RWPE2 (cell line): ENCODE data around the gene MRFAP1L1.
A peak's percentile ranks its signal among the peaks of the same experiment; 100 is the strongest.

Experiments used
- ATAC-seq: fragments of 200-7000 bp; cut with Tn5 transposase; 3 replicates; pipeline ENCODE4 v1.9.1; 2021; ENCODE audit warnings: low read depth
- DNase-seq: peaks from one replicate; pipeline ENCODE4 v3.0.0-alpha.2; 2020; ENCODE audit warnings: low spot score
- H3K27ac ChIP-seq: fragments of 450-650 bp; 2 replicates; pipeline ENCODE4 v1.5.1; 2017; ENCODE audit warnings: mild to moderate bottlenecking; ENCODE audit not compliant: poor library complexity, severe bottlenecking
- H3K27me3 ChIP-seq: fragments of 250-450 bp; sonication (Bioruptor Pico); 2 replicates; pipeline ENCODE4 v1.5.1; 2021; ENCODE audit warnings: mild to moderate bottlenecking, moderate library complexity; ENCODE audit not compliant: insufficient read depth, poor library complexity, severe bottlenecking
- H3K36me3 ChIP-seq: fragments of 250-450 bp; sonication (Bioruptor Pico); 2 replicates; pipeline ENCODE4 v1.5.1; 2020; ENCODE audit warnings: low read depth, mild to moderate bottlenecking, moderate library complexity
- H3K4me1 ChIP-seq: fragments of 250-450 bp; sonication (Bioruptor Pico); 2 replicates; pipeline ENCODE4 v1.5.1; 2021; ENCODE audit warnings: mild to moderate bottlenecking, moderate library complexity; ENCODE audit not compliant: insufficient read depth, poor library complexity, severe bottlenecking
- H3K4me3 ChIP-seq: fragments of 250-450 bp; sonication (Bioruptor Pico); 2 replicates; pipeline ENCODE4 v1.5.1; 2021; ENCODE audit warnings: mild to moderate bottlenecking, moderate library complexity; ENCODE audit not compliant: severe bottlenecking
- H3K9me3 ChIP-seq: fragments of 250-450 bp; sonication (Bioruptor Pico); 2 replicates; pipeline ENCODE4 v1.5.1; 2021; ENCODE audit warnings: mild to moderate bottlenecking, moderate library complexity; ENCODE audit not compliant: severe bottlenecking
- CTCF ChIP-seq: fragments of 450-650 bp; IDR thresholded peaks from one replicate; pipeline ENCODE4 v1.5.1; 2017; ENCODE audit warnings: mild to moderate bottlenecking, moderate library complexity; ENCODE audit not compliant: poor library complexity, severe bottlenecking

Gene MRFAP1L1

GRCh38 chr4:6687947-6688878 lies 21.5 kb downstream of the MRFAP1L1 start:
- H3K36me3 ChIP-seq, result no peaks in the 10 kb centered on the region
- H3K4me3 ChIP-seq, result no peak overlapping the region
- no peak for DNase-seq
- H3K27me3 ChIP-seq, result no peaks in the 10 kb centered on the region
- no peak for ATAC-seq
- H3K4me1 ChIP-seq, result peaks cover 8% of the 10 kb centered on the region
- no peak for TF ChIP-seq CTCF
- H3K9me3 ChIP-seq, result no peaks in the 10 kb centered on the region
- H3K27ac ChIP-seq, result peak overlapping the region; percentile 48

DNA sequence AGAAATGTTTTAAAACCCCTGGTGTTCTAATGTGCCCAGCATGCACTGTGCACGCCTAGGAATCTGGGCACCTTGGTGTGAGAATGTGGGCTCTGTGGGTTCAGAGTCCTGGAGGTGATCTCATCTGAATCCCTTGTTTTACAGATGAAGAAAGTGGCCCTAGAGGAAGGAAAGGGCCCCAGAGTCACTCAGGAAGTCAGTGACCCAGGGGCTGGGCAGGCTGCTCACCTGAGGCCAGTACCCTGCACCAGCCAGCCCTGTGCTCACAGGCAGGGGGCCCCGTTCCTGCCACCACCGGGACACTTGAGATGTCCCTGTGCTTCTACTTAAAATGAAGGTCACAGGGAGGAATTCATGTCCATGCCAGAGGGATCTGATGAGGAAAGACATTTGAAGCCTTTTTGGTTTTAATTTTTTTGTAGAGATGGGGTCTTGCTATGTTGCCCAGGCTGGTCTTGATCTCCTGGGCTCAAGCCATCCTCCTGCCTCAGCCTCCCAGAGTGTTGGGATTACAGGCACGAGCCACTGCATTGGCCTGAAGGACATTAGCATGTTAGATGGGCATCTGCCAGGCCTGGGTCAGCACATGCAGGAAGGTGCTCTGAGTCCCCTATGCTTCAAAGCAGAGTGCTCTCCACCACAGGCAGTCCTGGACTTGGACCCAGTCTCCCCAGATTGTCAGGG lies 23.4 kb downstream of the MRFAP1L1 start:
- Histone ChIP-seq H3K36me3 (no peaks in the 10 kb centered on the region), H3K9me3 (no peaks in the 10 kb centered on the region), H3K4me1 (peaks cover 7% of the 10 kb centered on the region), H3K4me3 (no peak overlapping the region), H3K27me3 (no peaks in the 10 kb centered on the region), H3K27ac (no peak overlapping the region)
- ATAC-seq (no peak), DNase-seq (no peak)
- TF ChIP-seq CTCF, result no peak

DNA sequence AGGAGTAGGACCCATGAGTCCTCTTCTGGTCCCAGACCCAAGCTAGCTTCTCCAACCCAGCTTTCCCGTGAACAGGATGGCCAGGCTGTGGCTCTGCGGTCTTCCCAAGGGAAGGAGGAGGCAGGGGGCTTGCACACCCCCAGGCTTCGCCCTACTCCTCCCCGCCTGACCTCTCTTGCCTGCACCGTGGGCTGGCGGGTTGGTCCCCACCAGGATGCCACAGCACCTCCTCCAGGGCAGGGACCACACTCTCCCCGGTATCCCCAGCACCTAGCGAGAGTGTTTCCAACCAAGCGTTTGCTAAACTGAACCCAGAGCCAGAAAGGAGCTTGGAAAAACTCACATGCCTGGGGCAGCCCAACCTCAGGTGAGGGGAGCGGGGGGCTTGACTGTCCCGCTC lies 25.0 kb downstream of the MRFAP1L1 start:
- no peaks in the 10 kb centered on the region for H3K27me3 ChIP-seq
- ATAC-seq, result no peak

DNA sequence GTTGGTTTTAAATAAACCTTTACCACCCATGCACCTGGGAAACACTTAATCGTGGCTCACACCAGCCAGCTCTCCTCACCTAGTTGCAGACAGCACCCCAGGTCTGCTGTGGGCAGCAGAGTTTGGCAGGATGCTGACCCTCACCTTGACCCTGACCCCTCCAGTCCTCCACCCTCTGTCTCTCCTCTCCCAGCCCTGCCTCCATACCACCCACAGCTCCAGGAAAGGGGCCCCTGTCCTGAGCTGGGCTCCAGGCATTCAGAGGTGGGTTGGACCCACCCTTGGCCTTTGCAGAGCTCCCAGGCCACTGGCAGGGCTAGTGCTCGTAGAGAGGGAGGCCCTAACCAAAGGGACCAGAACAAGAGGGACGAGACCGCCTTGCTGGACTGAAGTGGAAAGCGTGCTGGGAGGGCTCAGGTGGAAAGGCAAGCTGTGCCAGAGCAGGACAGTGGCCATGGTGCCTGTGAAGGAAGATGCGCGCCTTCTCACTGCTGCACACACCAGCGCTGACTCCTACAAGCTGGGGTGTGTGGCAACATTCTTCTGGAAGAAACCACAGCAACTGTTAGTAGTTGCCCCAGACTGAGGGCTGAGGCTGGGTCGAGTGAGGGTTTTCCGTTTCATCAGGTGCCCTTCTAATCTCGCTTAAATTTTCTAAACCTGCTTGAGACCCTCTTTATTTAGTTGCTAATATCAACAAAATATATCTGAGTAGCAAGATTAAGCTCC lies 26.6 kb downstream of the MRFAP1L1 start:
- no peaks in the 10 kb centered on the region for H3K27me3 ChIP-seq
- DNase-seq (no peak), ATAC-seq (no peak)
- H3K4me1 ChIP-seq, result no peaks in the 10 kb centered on the region
- H3K9me3 ChIP-seq, result no peaks in the 10 kb centered on the region
- H3K36me3 ChIP-seq, result no peaks in the 10 kb centered on the region
- no peak overlapping the region for H3K4me3 ChIP-seq
- no peak overlapping the region for H3K27ac ChIP-seq
- no peak for TF ChIP-seq CTCF

More for the DNA sequence above, 25.0 kb downstream of the MRFAP1L1 start:
- H3K36me3 ChIP-seq, result no peaks in the 10 kb centered on the region
- no peaks in the 10 kb centered on the region for H3K9me3 ChIP-seq
- H3K4me3 ChIP-seq, result no peak overlapping the region
- no peak for TF ChIP-seq CTCF
- DNase-seq, result no peak
- peaks cover 7% of the 10 kb centered on the region for H3K4me1 ChIP-seq
- H3K27ac ChIP-seq, result no peak overlapping the region
